ENCODE measurements around the gene PHETA1. TPM values are rescaled to one million over a fixed set of nuclear protein-coding genes. Genes with fewer than 3 reads are reported as not detected.
A peak's percentile ranks its signal among the peaks of the same experiment; 100 is the strongest.

The PHETA1 gene
- total RNA-seq, 4 donors from 2014 or later: under 0.01 to 15.1 (median 6.0) TPM

- intact Hi-C loops (cut with DNase I; ENCODE audit: low total_unique reads): no loop called here
- TF ChIP-seq CTCF (IDR thresholded peaks at IDR 0.05): no peak
- no peak for TF ChIP-seq POLR2A (IDR thresholded peaks at IDR 0.05)
- peak overlapping the region; percentile 74 to 97 for H3K4me3 ChIP-seq
- no peak for DNase-seq
- peaks cover 0 to 25% of the 10 kb centered on the region in 2 donors for H3K4me1 ChIP-seq
- H3K9me3 ChIP-seq: no peaks in the 10 kb centered on the region
- H3K27ac ChIP-seq: peak overlapping the region; percentile 89 to 90
- no peaks in the 10 kb centered on the region for H3K36me3 ChIP-seq
- no peaks in the 10 kb centered on the region for H3K27me3 ChIP-seq
Measured at GRCh38 chr12:111407377-111408115, 38.7 kb upstream of the PHETA1 start.

- Histone ChIP-seq H3K27ac (peak overlapping the region; percentile 89 to 90), H3K9me3 (no peaks in the 10 kb centered on the region), H3K4me3 (peak overlapping the region; percentile 74 to 97), H3K36me3 (no peaks in the 10 kb centered on the region), H3K4me1 (peaks cover 0 to 25% of the 10 kb centered on the region in 2 donors), H3K27me3 (no peaks in the 10 kb centered on the region)
- TF ChIP-seq CTCF (IDR thresholded peaks at IDR 0.05) (no peak), POLR2A (IDR thresholded peaks at IDR 0.05) (no peak)
- no peak for DNase-seq
- intact Hi-C loops (cut with DNase I; ENCODE audit: low total_unique reads): no loop called here
Measured at GRCh38 chr12:111406474-111407376, 37.8 kb upstream of the PHETA1 start.

- peaks cover 0 to 25% of the 10 kb centered on the region in 2 donors for H3K4me1 ChIP-seq
- TF ChIP-seq POLR2A (IDR thresholded peaks at IDR 0.05) (peak; percentile 65 to 76), CTCF (IDR thresholded peaks at IDR 0.05) (peak in 1 of 4 experiments; percentile 13)
- H3K27ac ChIP-seq: peak within 1 kb of the TSS; percentile 89 to 90
- intact Hi-C loops (cut with DNase I; ENCODE audit: low total_unique reads): no loop called here
- no peaks in the 10 kb centered on the region for H3K27me3 ChIP-seq
- H3K36me3 ChIP-seq: no peaks in the 10 kb centered on the region
- H3K4me3 ChIP-seq: peak within 1 kb of the TSS; percentile 74 to 97
- no peaks in the 10 kb centered on the region for H3K9me3 ChIP-seq
- peak; percentile 78 to 80 for DNase-seq
Measured at GRCh38 chr12:111405859-111406473, 37.1 kb upstream of the PHETA1 start, which contains the start of gene SH2B3. Gene SH2B3, plus strand, starts transcription at chr12:111405923. Its CDS starts 12,223 bp downstream, at chr12:111418146.

GRCh38 chr12:111405149-111405858 lies 36.4 kb upstream of the PHETA1 start:
- TF ChIP-seq POLR2A (IDR thresholded peaks at IDR 0.05) (peak in 1 of 2 donors; percentile 28), CTCF (IDR thresholded peaks at IDR 0.05) (peak; percentile 38 to 58 (median 56))
- H3K36me3 ChIP-seq: no peaks in the 10 kb centered on the region
- intact Hi-C loops (cut with DNase I; ENCODE audit: low total_unique reads): no loop called here
- no peaks in the 10 kb centered on the region for H3K27me3 ChIP-seq
- no peaks in the 10 kb centered on the region for H3K9me3 ChIP-seq
- peak overlapping the region; percentile 89 to 90 for H3K27ac ChIP-seq
- peak; percentile 93 to 94 for DNase-seq
- peaks cover 0 to 25% of the 10 kb centered on the region in 2 donors for H3K4me1 ChIP-seq
- H3K4me3 ChIP-seq: peak overlapping the region; percentile 74 to 97

Data from uterus (tissue), 4 donors.